Neural progenitor cell (in vitro differentiated cells): ENCODE data around the gene GPR156.

ENCODE experiments used
- CTCF ChIP-seq: fragments of 200-600 bp; sonication (generic); IDR thresholded peaks from 2 replicates; pipeline ENCODE4 v1.5.1; 2017; ENCODE audit warnings: antibody characterized with exemption, mild to moderate bottlenecking
- EZH2 ChIP-seq: fragments of 200-600 bp; sonication (generic); IDR thresholded peaks from 2 replicates; pipeline ENCODE4 v1.6.1; 2017; ENCODE audit warnings: antibody characterized with exemption, mild to moderate bottlenecking, moderate library complexity
- EZH2phosphoT487 ChIP-seq: fragments of 200-600 bp; sonication (generic); IDR thresholded peaks from 2 replicates; pipeline ENCODE4 v1.6.1; 2017; ENCODE audit warnings: antibody characterized with exemption

DNA sequence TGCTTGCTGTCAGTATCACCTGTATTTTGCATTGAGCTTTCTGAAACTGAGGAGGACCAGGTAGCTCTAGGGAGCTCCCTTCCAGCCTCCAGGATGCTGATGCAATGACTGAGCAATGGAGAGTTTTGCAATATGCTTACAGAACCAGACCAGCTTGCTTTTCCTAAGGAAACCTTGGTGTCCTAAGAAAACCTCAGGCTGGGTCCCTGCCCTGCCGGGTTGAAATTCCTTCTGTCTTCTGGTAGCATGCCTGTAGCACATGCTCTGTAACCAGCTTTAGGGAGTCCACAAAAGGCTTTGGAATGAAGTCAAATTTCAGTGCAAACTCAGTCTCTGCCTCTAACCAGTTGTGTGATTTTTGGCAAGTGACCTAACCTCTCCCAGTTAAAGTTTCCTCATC, 125.0 kb downstream of the GPR156 start:
- TF ChIP-seq EZH2phosphoT487 (no peak), CTCF (no peak), EZH2 (no peak)
